SK-N-MC (cell line): ENCODE data around the gene TRAF7.

ENCODE experiments used
- EZH2 ChIP-seq: fragments of 200-600 bp; sonication (generic); IDR thresholded peaks from one replicate; pipeline ENCODE4 v1.6.1; 2017; ENCODE audit warnings: antibody characterized with exemption
- FOXP2 ChIP-seq: optimal IDR thresholded peaks from 2 replicates; pipeline ENCODE3; 2011; ENCODE audit warnings: mild to moderate bottlenecking, moderate library complexity; ENCODE audit not compliant: insufficient read depth; ENCODE audit errors: extremely low read length, control extremely low read depth
- POLR2AphosphoS5 ChIP-seq: IDR thresholded peaks from 2 replicates; pipeline ENCODE4 v1.6.1; 2012; ENCODE audit warnings: mild to moderate bottlenecking, low read depth, low read length, borderline replicate concordance

DNA sequence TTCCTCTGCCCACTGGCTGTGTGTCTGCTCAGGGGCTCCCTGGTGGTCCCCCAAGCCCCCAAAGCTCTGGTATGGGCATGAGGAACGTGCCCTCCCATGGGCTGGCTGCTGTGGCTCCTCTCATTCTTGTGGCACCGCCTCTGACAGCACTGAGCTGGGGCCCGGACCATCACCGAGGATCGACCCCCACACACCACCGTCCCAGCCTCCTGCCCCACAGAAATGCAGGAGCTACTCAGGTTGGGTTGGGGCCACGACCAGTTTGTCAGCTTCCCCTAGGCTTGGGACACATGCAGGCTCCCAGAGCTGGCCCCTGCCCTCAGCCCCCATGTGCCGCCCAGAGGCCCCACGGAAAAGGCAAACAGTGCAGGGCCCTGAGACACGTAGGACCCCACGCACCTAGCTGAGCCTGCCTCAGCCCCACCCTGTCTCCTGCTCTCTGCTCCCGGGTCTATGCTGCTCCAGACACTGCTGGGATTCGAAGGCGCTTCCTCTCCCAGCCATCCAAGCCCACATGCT lies 44.1 kb downstream of the TRAF7 start:
- TF ChIP-seq EZH2, result no peak
- no peak for TF ChIP-seq FOXP2
- TF ChIP-seq POLR2AphosphoS5, result no peak
